ENCODE results near the gene COL5A3.

COL5A3 gene

GRCh38 chr19:9961103-9961502 lies 49.2 kb downstream of the COL5A3 start:
- TF ChIP-seq, protein P1, sequence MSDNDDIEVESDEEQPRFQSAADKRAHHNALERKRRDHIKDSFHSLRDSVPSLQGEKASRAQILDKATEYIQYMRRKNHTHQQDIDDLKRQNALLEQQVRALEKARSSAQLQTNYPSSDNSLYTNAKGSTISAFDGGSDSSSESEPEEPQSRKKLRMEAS (IDR thresholded peaks at IDR 0.05; ENCODE audit: low read depth, low read length), result peak; percentile 59
- no peak for TF ChIP-seq CTCF (IDR thresholded peaks at IDR 0.05; ENCODE audit: low read depth, low read length)
- H3K4me3 ChIP-seq (ENCODE audit: low read depth, low read length), result no peak overlapping the region
- no peak for DNase-seq (ENCODE audit: low read depth)

GRCh38 chr19:9958379-9958821 lies 51.9 kb downstream of the COL5A3 start:
- no peak overlapping the region for H3K4me3 ChIP-seq (ENCODE audit: low read depth, low read length)
- TF ChIP-seq, protein P1 (IDR thresholded peaks at IDR 0.05; ENCODE audit: low read depth, low read length), result no peak
- no peak for TF ChIP-seq POLR2A (IDR thresholded peaks at IDR 0.05; ENCODE audit: extremely low read depth, insufficient read length)
- no peak for TF ChIP-seq CTCF (IDR thresholded peaks at IDR 0.05; ENCODE audit: low read depth, low read length)
- no peak for TF ChIP-seq MYC (IDR thresholded peaks at IDR 0.05; ENCODE audit: low read depth, low read length)
- no peak for DNase-seq (ENCODE audit: low read depth)

- no peak overlapping the region for H3K4me3 ChIP-seq (ENCODE audit: low read depth, low read length)
- no peak for DNase-seq (ENCODE audit: low read depth)
- TF ChIP-seq MYC (IDR thresholded peaks at IDR 0.05; ENCODE audit: low read depth, low read length) (no peak), POLR2A (IDR thresholded peaks at IDR 0.05; ENCODE audit: extremely low read depth, insufficient read length) (no peak), CTCF (IDR thresholded peaks at IDR 0.05; ENCODE audit: low read depth, low read length) (no peak)
- TF ChIP-seq, protein P1 (IDR thresholded peaks at IDR 0.05; ENCODE audit: low read depth, low read length), result no peak
Observed at GRCh38 chr19:9956956-9957355, 53.3 kb downstream of the COL5A3 start.

GRCh38 chr19:9953802-9954542 lies 56.3 kb downstream of the COL5A3 start:
- no peak overlapping the region for H3K4me3 ChIP-seq (ENCODE audit: low read depth, low read length)
- DNase-seq (ENCODE audit: low read depth), result no peak
- TF ChIP-seq MYC (IDR thresholded peaks at IDR 0.05; ENCODE audit: low read depth, low read length), result no peak
- no peak for TF ChIP-seq CTCF (IDR thresholded peaks at IDR 0.05; ENCODE audit: low read depth, low read length)
- no peak for TF ChIP-seq POLR2A (IDR thresholded peaks at IDR 0.05; ENCODE audit: extremely low read depth, insufficient read length)
- TF ChIP-seq, protein P1 (IDR thresholded peaks at IDR 0.05; ENCODE audit: low read depth, low read length), result no peak

DNA sequence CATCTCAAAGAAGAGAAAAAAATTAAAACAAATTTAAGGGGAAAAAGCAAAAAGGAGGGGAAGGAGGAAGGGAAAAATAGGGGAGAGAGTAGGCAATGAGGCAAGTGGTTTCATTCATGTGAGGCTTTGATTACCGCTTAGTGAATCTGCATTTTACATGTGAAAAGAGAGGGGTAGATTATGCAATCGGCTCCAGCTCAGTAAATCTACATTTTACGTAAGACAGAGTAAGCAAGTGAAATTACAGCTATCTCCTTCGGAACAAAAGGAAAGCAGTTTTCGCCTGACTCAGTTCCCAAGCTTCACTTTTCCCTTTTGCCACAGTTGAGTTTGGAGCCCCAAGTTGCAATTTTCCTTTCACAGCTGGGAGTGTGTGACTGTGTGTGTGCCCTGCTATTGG lies 58.0 kb downstream of the COL5A3 start:
- no peak overlapping the region for H3K4me3 ChIP-seq (ENCODE audit: low read depth, low read length)
- DNase-seq (ENCODE audit: low read depth), result peak; percentile 56
- TF ChIP-seq MYC (IDR thresholded peaks at IDR 0.05; ENCODE audit: low read depth, low read length) (no peak), POLR2A (IDR thresholded peaks at IDR 0.05; ENCODE audit: extremely low read depth, insufficient read length) (no peak), CTCF (IDR thresholded peaks at IDR 0.05; ENCODE audit: low read depth, low read length) (no peak)
- TF ChIP-seq, protein P1 (IDR thresholded peaks at IDR 0.05; ENCODE audit: low read depth, low read length), result no peak

All from NB4 (cell line).